Activated T-helper 1 cell treated with anti-CD3 and anti-CD28 coated beads, Interleukin-12 subunit alpha, Interleukin-12 subunit beta, Interleukin-2, Interleukin-4 antibody, amounts not matched to agents 30 ng/mL and 10 ng/mL and 1 ng/mL, durations not matched to agents 14 hours and 24 hours and 36 hours (primary cell): ENCODE results near the gene CLDN6. TPM values are rescaled to one million over a fixed set of nuclear protein-coding genes. Genes with fewer than 3 reads are reported as not detected.

ENCODE experiments used
- DNase-seq: peaks from one replicate; pipeline ENCODE4 v3.0.0; 2021; ENCODE audit warnings: low spot score
- H3K27ac Mint-ChIP-seq: one replicate; pipeline ENCODE4 v1.8.0; 2021; ENCODE audit warnings: mild to moderate bottlenecking, mixed read lengths
- H3K27me3 Mint-ChIP-seq: one replicate; pipeline ENCODE4 v1.8.0; 2022; ENCODE audit warnings: mild to moderate bottlenecking, moderate library complexity, mixed read lengths; ENCODE audit not compliant: insufficient read depth
- H3K36me3 Mint-ChIP-seq: one replicate; pipeline ENCODE4 v1.8.0; 2021; ENCODE audit warnings: low read depth, mixed read lengths
- H3K4me1 Mint-ChIP-seq: one replicate; pipeline ENCODE4 v1.8.0; 2021; ENCODE audit warnings: low read depth, mixed read lengths
- H3K4me3 Mint-ChIP-seq: one replicate; pipeline ENCODE4 v1.8.0; 2021; ENCODE audit warnings: mild to moderate bottlenecking, moderate library complexity, mixed read lengths
- H3K9me3 Mint-ChIP-seq: one replicate; pipeline ENCODE4 v1.8.0; 2021; ENCODE audit warnings: mixed read lengths
- intact Hi-C: fragments of 100-400 bp; cut with micrococcal nuclease; formaldehyde crosslinking; loops from one replicate; pipeline ENCODE4 v1.15.1; 2024
- total RNA-seq: library from RNA; stranded (reverse); gene quantifications from 2 replicates; pipeline ENCODE4 v1.2.3, GENCODE V29; 2022

Gene CLDN6
- total RNA-seq, 1 donor from 2014 or later = not detected

- DNase-seq = no peak
- Mint-ChIP-seq H3K4me1 (peaks cover 35% of the 10 kb centered on the region), H3K9me3 (no peaks in the 10 kb centered on the region), H3K4me3 (peak overlapping the region; percentile 77), H3K36me3 (peaks cover 7% of the 10 kb centered on the region), H3K27ac (peak overlapping the region; percentile 82), H3K27me3 (peaks cover 15% of the 10 kb centered on the region)
- intact Hi-C loops = loop anchor here (1.0 kb wide), 1 partner anchor 8 kb away; no protein-coding TSS in a partner anchor
Observed at GRCh38 chr16:3046641-3047386, 28.8 kb upstream of the CLDN6 start.

DNA sequence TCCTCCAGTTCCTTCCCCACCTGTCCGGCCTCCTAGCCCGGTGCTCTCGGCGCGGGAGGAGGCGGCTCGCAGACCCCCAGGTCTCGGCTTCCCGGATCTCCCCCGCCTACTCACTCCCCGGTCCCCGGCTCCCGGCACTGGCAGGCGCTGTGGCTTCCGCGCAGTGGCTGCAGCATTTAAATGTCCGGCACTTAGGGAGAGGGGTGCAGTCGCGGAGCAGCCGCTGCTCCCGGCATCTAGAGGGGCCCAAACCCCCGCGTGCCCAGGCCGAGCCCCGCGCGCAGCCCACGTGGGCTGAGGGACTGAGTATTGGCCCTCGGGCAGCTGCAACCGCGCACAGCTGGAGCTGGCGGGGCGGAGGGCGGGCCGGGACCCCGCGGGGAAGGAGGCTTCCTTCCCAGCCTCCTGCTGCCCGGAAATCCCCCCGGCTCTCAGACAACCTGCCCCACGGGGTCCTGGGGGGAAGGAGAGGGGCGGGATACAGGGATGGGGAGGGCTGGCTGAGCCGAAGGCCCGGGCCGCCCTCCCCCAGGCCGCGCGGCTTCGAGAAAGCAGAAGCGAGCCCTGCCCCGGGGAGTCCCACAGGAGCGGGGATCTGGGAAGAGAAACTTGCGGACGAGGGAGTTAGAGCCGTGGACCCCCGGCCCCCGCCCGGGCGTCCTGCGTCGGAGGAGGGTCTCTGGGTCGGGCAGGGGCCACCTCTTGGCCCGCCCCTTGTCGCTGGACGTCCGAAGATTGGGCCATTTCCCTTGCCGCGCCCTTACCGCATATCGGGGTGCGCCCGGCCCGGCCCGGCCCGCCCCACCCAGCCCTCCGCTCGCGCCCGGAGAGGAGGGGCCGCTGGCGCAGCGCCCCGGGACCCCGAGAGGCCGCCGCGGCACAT lies 28.0 kb upstream of the CLDN6 start, which contains the start of gene MMP25:
Gene MMP25 (plus strand): TSS at position 804 of the 883 bp plus-strand sequence. CDS start 357 bp downstream, outside the sequence.
- Mint-ChIP-seq H3K4me3 (peak within 1 kb of the TSS; percentile 83), H3K4me1 (peaks cover 27% of the 10 kb centered on the region), H3K36me3 (peaks cover 2% of the 10 kb centered on the region), H3K27ac (peak within 1 kb of the TSS; percentile 82), H3K27me3 (peaks cover 15% of the 10 kb centered on the region), H3K9me3 (no peaks in the 10 kb centered on the region)
- intact Hi-C loops = loop anchor here (1.0 kb wide), 2 partner anchors 9 to 15 kb away; no protein-coding TSS in a partner anchor
- no peak for DNase-seq

- peak overlapping the region; percentile 83 for H3K4me3 Mint-ChIP-seq
- peaks cover 24% of the 10 kb centered on the region for H3K27me3 Mint-ChIP-seq
- no peaks in the 10 kb centered on the region for H3K9me3 Mint-ChIP-seq
- peaks cover 18% of the 10 kb centered on the region for H3K4me1 Mint-ChIP-seq
- peaks cover 2% of the 10 kb centered on the region for H3K36me3 Mint-ChIP-seq
- peak overlapping the region; percentile 77 for H3K27ac Mint-ChIP-seq
- intact Hi-C loops = loop anchor here (1.0 kb wide), 1 partner anchor 13 kb away; no protein-coding TSS in a partner anchor
- DNase-seq = no peak
Observed at GRCh38 chr16:3044708-3045107, 26.7 kb upstream of the CLDN6 start.

DNA sequence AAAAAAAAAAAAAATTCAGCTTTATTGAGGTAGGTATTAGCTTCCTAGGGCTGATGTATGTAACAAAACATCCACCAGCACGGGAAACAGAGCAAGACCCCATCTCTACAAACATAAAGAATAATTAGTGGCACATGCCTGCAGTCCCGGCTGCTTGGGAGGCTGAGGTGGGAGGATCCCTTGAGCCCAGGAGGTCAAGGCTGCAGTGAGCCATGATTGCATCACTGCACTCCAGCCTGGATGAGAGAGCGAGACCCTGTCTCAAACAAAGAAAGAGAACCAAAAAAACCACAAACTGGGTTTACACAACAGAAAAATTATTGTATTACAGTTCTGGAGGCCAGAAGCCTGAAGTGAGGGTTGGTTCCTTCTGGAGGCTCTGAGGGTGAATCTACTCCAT lies 24.4 kb upstream of the CLDN6 start:
- DNase-seq = no peak
- H3K4me1 Mint-ChIP-seq = peaks cover 4% of the 10 kb centered on the region
- H3K27ac Mint-ChIP-seq = no peak overlapping the region
- no peak overlapping the region for H3K4me3 Mint-ChIP-seq
- peaks cover 2% of the 10 kb centered on the region for H3K36me3 Mint-ChIP-seq
- intact Hi-C loops = no loop called here
- H3K9me3 Mint-ChIP-seq = no peaks in the 10 kb centered on the region
- H3K27me3 Mint-ChIP-seq = peaks cover 45% of the 10 kb centered on the region

- intact Hi-C loops = no loop called here
- Mint-ChIP-seq H3K4me1 (peaks cover under 1% of the 10 kb centered on the region), H3K27me3 (peaks cover 63% of the 10 kb centered on the region), H3K9me3 (no peaks in the 10 kb centered on the region), H3K36me3 (peaks cover 2% of the 10 kb centered on the region), H3K4me3 (no peak overlapping the region), H3K27ac (no peak overlapping the region)
- DNase-seq = no peak
Observed at GRCh38 chr16:3038896-3039295, 20.9 kb upstream of the CLDN6 start.

GRCh38 chr16:3038256-3038655 lies 20.3 kb upstream of the CLDN6 start:
- Mint-ChIP-seq H3K27ac (no peak overlapping the region), H3K4me3 (no peak overlapping the region), H3K9me3 (no peaks in the 10 kb centered on the region), H3K4me1 (peaks cover 6% of the 10 kb centered on the region), H3K36me3 (peaks cover 2% of the 10 kb centered on the region), H3K27me3 (peaks cover 65% of the 10 kb centered on the region)
- intact Hi-C loops = no loop called here
- no peak for DNase-seq

- Mint-ChIP-seq H3K4me3 (no peak within 1 kb of the TSS), H3K36me3 (peaks cover 2% of the 10 kb centered on the region), H3K27me3 (peaks cover 77% of the 10 kb centered on the region), H3K9me3 (no peaks in the 10 kb centered on the region), H3K4me1 (peaks cover 16% of the 10 kb centered on the region), H3K27ac (no peak within 1 kb of the TSS)
- DNase-seq = no peak
- intact Hi-C loops = no loop called here
Observed at GRCh38 chr16:3036726-3037315, 18.8 kb upstream of the CLDN6 start, which contains the start of gene BICDL2. TSS of gene BICDL2 (minus strand) at chr16:3036944. CDS start at chr16:3035496, 1,448 bp downstream.

DNA sequence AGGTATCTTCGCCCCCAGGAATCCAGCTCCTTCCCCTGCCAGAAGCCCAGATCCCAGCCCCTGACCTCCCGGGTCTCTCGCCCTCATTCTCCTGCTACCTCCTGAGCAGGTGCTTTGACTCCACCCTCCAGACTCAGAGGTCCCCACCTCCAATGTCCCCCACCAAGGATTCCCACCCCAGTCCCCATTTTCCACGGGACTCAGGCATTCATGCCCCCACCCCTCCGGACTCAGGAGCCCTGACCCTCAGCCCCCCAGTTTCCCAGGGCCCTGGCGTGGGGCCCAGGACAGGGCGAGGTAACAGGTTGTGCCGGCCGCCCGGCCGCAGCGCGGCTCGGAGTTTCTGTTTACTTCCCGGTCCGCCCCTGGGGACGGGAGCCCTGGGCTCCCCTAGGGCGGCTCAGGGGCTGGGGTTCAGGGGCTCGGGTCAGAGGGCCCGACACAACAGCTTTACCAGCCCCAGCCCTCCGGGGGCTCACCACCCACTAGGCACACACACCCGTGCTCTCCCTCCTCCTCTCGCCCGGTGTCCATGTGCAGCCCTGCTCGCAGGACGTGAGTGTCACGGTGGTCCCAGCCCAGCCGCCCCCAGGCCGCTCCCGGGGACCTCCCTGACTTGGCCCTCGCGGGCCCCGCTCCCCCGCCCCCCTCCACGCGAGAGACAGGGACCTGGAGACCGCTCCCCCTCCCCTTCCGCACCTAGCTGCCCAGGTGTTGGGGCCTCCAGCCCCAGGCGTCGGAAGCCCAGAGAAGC lies 18.2 kb upstream of the CLDN6 start:
- H3K36me3 Mint-ChIP-seq = peaks cover 3% of the 10 kb centered on the region
- peaks cover 16% of the 10 kb centered on the region for H3K4me1 Mint-ChIP-seq
- H3K27me3 Mint-ChIP-seq = peaks cover 80% of the 10 kb centered on the region
- DNase-seq = no peak
- no peak overlapping the region for H3K27ac Mint-ChIP-seq
- H3K4me3 Mint-ChIP-seq = no peak overlapping the region
- intact Hi-C loops = no loop called here
- H3K9me3 Mint-ChIP-seq = no peaks in the 10 kb centered on the region

DNA sequence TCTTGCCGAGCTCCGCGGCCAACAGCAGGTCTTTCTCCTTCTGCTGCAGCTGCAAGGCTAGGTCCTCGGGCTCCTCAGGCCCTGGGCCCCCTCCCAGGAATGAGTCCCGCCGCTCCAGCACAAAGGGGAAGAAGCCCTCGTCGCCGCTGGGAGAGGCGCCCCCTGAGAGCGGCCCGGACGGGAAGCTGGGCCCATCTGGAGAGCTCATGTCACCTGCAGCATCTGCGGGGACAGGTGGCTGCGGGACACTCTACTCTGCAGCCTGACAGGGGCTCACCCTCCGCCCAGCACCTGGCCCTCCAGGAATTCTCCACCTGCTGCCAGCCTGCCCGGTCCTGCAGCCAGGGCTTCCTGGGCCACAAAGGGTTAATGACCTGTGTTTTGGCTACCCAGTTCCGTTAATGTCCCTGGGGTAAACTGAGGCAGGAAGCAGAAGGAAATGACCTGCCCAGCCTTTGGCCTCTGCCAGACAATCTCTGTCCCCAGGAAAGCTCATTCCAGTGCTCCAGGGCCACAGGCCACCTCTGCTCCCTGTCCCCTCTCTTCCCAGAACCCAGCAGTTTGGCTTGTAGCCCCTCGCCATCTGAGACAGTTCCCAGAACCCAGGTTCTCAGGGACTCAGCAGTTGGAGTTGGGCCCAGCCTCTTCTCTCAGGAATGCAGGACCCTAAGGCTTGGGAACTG lies 17.4 kb upstream of the CLDN6 start:
- no peaks in the 10 kb centered on the region for H3K9me3 Mint-ChIP-seq
- H3K4me1 Mint-ChIP-seq = peaks cover 16% of the 10 kb centered on the region
- no peak overlapping the region for H3K4me3 Mint-ChIP-seq
- no peak for DNase-seq
- H3K27ac Mint-ChIP-seq = peak overlapping the region; percentile 31
- H3K27me3 Mint-ChIP-seq = peaks cover 79% of the 10 kb centered on the region
- H3K36me3 Mint-ChIP-seq = peaks cover 3% of the 10 kb centered on the region
- intact Hi-C loops = no loop called here

- Mint-ChIP-seq H3K9me3 (no peaks in the 10 kb centered on the region), H3K4me1 (peaks cover 30% of the 10 kb centered on the region), H3K36me3 (peaks cover 3% of the 10 kb centered on the region), H3K27ac (no peak overlapping the region), H3K27me3 (peaks cover 58% of the 10 kb centered on the region), H3K4me3 (no peak overlapping the region)
- DNase-seq = no peak
- intact Hi-C loops = no loop called here
Observed at GRCh38 chr16:3032624-3033023, 14.6 kb upstream of the CLDN6 start.

GRCh38 chr16:3030222-3031212 lies 12.5 kb upstream of the CLDN6 start:
- H3K4me1 Mint-ChIP-seq = peaks cover 30% of the 10 kb centered on the region
- peak overlapping the region; percentile 61 for H3K27ac Mint-ChIP-seq
- H3K9me3 Mint-ChIP-seq = no peaks in the 10 kb centered on the region
- no peak for DNase-seq
- peaks cover 44% of the 10 kb centered on the region for H3K27me3 Mint-ChIP-seq
- peak overlapping the region; percentile 60 for H3K4me3 Mint-ChIP-seq
- intact Hi-C loops = loop anchor here (1.0 kb wide), 2 partner anchors 15 to 136 kb away; no protein-coding TSS in a partner anchor
- peaks cover 15% of the 10 kb centered on the region for H3K36me3 Mint-ChIP-seq
